Spinal cord (tissue), 10 donors: ENCODE data around the gene TKT. TPM values are rescaled to one million over a fixed set of nuclear protein-coding genes. Genes with fewer than 3 reads are reported as not detected.

Experiments
- DNase-seq, 6 donors: peaks; one replicate each; pipeline versions ENCODE4 v3.0.0 to v3.0.0-alpha.2; 2013 to 2015; ENCODE audit warnings: low spot score in 6 of 6, low read depth in 4 of 6
- H3K27ac ChIP-seq: one replicate; pipeline ENCODE4 v1.5.1; 2013; ENCODE audit warnings: low read depth, low read length, control low read depth
- H3K27me3 ChIP-seq: one replicate; pipeline ENCODE4 v1.6.1; 2013; ENCODE audit warnings: low read length; ENCODE audit not compliant: control insufficient read depth, insufficient read depth
- H3K36me3 ChIP-seq: one replicate; pipeline ENCODE4 v1.6.1; 2013; ENCODE audit warnings: low read length; ENCODE audit not compliant: control insufficient read depth, insufficient read depth
- H3K4me1 ChIP-seq: one replicate; pipeline ENCODE4 v1.6.1; 2013; ENCODE audit warnings: low read length; ENCODE audit not compliant: control insufficient read depth, insufficient read depth
- H3K4me3 ChIP-seq: one replicate; pipeline ENCODE4 v1.5.1; 2013; ENCODE audit warnings: low read depth, low read length, control low read depth
- H3K9me3 ChIP-seq: one replicate; pipeline ENCODE4 v1.6.1; 2013; ENCODE audit warnings: low read length; ENCODE audit not compliant: control insufficient read depth, insufficient read depth
- WGBS: methylation state at CpG from one replicate; pipeline ENCODE4 v1.1.5; 2013; ENCODE audit warnings: missing lambda C conversion rate; ENCODE audit not compliant: insufficient coverage; 5-methylcytosine and 5-hydroxymethylcytosine counted together
- polyA plus RNA-seq, 2 donors: library from polyadenylated mRNA; unstranded; fragments of 120-200 nt; gene quantifications; one replicate each; pipeline ENCODE4 v1.2.1, GENCODE V29; 2013; ENCODE audit not compliant: insufficient read length in 2 of 2
- total RNA-seq, 2 donors: library from RNA; depleted of rRNA in 1 of 2; stranded (reverse); fragments of 120-200 nt in 1 of 2; fragments of >200 nt in 1 of 2; gene quantifications; one replicate each; pipeline versions ENCODE4 v1.2.3 to v1.2.4, GENCODE V29; 2013 to 2014
- donor health status: healthy.

Gene TKT
- total and polyA plus RNA-seq, 4 donors, result 118 to 170 (median 148) TPM

DNA sequence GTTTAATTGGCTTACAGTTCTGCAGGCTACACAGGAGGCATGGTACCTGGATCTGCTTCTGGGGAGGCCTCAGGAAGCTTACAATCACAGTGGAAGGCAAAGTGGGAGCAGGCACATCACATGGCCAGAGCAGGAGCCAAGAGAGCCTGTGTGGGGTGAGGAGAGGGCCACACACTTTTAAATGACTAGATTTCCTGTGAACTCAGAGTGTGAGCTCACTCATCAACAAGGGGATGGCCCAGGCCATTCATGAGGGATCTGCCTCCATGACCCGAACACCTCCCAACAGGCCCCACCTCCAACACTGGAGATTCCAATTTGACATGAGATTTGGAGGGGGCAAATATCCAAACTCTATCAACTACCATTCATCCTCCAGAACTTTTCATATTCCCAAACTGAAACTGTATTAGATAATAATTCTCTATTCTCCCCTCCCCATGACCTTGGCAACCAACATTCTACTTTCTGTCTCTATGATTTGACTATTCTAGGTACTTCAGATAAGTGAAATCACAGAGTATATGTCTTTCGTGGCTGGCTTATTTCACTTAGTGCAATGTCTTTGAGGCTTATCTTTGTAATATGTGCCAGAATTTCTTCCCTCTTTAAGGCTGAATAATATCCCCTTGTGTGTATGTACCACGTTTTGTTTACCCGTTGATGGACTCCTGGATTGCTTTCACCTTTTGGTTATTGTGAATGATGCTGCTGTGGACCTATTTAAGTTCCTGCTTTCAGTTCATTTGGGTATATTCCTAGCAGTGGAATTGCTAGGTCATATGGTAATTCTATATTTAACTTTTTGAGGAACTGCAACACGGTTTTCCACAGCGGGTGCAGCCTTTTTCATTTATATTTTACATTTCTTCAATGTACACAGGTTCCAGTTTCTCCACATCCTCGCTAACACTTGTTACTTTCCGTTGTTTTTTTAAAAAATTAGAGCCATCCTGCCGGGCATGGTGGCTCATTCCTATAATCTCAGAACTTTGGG, 43.8 kb downstream of the TKT start:
- Histone ChIP-seq H3K27ac (no peak overlapping the region), H3K36me3 (no peaks in the 10 kb centered on the region), H3K9me3 (no peaks in the 10 kb centered on the region), H3K4me1 (no peaks in the 10 kb centered on the region), H3K4me3 (no peak overlapping the region), H3K27me3 (no peaks in the 10 kb centered on the region)
- no peak for DNase-seq
- WGBS, result 92% methylated on average over 2 of the region's 9 CpGs

GRCh38 chr3:53202331-53203015, 53.3 kb downstream of the TKT start:
- H3K36me3 ChIP-seq, result no peaks in the 10 kb centered on the region
- H3K4me3 ChIP-seq, result no peak overlapping the region
- H3K4me1 ChIP-seq, result no peaks in the 10 kb centered on the region
- no peak for DNase-seq
- no peak overlapping the region for H3K27ac ChIP-seq
- H3K9me3 ChIP-seq, result no peaks in the 10 kb centered on the region
- 84% methylated on average over 14 of the region's 14 CpGs for WGBS
- H3K27me3 ChIP-seq, result no peaks in the 10 kb centered on the region

DNA sequence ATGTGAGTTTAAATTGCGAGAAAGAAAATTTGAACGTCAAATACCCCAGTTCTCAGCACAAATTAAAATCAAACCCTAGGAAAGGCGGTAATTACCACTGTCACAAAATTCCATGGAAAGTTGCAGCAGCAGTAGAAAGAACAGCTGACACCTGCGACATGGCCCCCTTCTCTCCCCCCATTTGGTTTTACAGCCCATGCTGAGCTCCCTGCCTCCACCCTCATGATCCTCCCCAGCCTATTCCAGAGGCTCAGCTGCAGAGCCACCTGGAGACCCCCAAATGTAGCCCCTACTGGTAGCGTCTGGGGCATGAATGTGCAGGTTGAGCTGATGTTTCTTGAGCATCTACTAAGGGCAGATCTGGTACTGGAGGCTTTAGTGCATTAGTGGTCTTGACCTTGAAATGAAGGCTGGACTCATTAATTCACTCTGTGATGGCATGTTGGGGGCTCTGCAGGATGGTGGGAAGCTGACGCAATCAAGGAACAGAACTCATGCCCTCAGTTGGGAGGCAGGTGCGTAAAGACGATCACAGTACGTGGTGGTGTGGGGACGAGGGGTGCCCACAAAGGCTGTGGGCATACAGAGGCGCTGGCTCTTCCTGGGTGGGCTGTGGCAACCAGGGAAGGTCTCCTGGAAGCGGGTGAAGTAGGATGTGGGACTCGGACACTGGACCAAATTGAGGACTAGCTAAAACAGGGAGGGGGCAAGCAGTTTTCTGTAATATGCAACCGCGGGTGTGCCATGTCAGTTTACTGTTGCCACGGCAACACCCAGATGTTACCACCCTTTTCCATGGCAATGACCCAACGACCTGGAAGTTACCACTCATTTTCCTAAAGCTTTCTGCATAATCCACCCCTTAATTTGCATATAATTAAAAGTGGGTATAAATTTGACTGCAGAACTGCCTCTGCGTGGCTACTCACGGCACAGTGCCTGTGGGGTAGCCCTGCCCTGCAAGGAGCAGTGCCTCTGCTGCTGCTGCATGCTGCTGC, 55.0 kb downstream of the TKT start:
- 84% methylated on average over 13 of the region's 19 CpGs for WGBS
- Histone ChIP-seq H3K27ac (no peak overlapping the region), H3K4me1 (peaks cover 5% of the 10 kb centered on the region), H3K9me3 (no peaks in the 10 kb centered on the region), H3K27me3 (no peaks in the 10 kb centered on the region), H3K4me3 (no peak overlapping the region), H3K36me3 (no peaks in the 10 kb centered on the region)
- DNase-seq, result no peak

GRCh38 chr3:53199834-53200233, 56.0 kb downstream of the TKT start:
- WGBS, result no CpG with 5 or more reads among the region's 3 CpGs
- no peak overlapping the region for H3K4me3 ChIP-seq

DNA sequence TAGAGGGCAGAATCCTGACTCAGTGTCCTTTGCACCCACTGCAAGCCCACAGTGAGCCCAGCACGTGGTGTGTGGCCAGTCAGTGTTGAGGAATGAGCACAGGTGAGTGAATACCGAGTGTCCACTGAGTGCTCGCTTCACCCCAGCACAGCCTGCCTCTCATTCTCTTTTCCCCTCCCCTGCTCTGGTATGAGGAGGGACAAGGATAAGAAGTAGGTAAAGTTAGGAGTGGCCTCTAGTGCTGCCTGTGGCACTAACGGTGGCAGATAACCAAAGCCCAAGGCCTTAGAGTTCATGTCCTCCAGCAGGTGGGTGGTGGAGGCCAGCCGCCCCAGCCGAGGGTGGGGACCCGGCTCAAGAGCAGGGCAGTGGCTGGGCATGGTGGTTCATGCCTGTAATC, 56.8 kb downstream of the TKT start:
- Histone ChIP-seq H3K4me1 (peaks cover 9% of the 10 kb centered on the region), H3K36me3 (peaks cover 3% of the 10 kb centered on the region), H3K4me3 (no peak overlapping the region), H3K27me3 (no peaks in the 10 kb centered on the region), H3K9me3 (no peaks in the 10 kb centered on the region), H3K27ac (no peak overlapping the region)
- DNase-seq, result no peak
- WGBS, result 74% methylated on average over 3 of the region's 7 CpGs

More at GRCh38 chr3:53199834-53200233, 56.0 kb downstream of the TKT start:
- Histone ChIP-seq H3K4me1 (peaks cover 9% of the 10 kb centered on the region), H3K27me3 (no peaks in the 10 kb centered on the region), H3K9me3 (no peaks in the 10 kb centered on the region), H3K36me3 (no peaks in the 10 kb centered on the region), H3K27ac (no peak overlapping the region)
- no peak for DNase-seq

GRCh38 chr3:53198256-53198977, 57.4 kb downstream of the TKT start:
- Histone ChIP-seq H3K36me3 (peaks cover 3% of the 10 kb centered on the region), H3K4me1 (peaks cover 13% of the 10 kb centered on the region), H3K4me3 (no peak overlapping the region), H3K9me3 (no peaks in the 10 kb centered on the region), H3K27me3 (no peaks in the 10 kb centered on the region), H3K27ac (no peak overlapping the region)
- DNase-seq, result no peak
- 69% methylated on average over 7 of the region's 10 CpGs for WGBS

- Histone ChIP-seq H3K27ac (no peak overlapping the region), H3K27me3 (no peaks in the 10 kb centered on the region), H3K4me3 (no peak overlapping the region), H3K9me3 (no peaks in the 10 kb centered on the region), H3K36me3 (peaks cover 10% of the 10 kb centered on the region), H3K4me1 (peaks cover 14% of the 10 kb centered on the region)
- DNase-seq, result peak in 2 of 6 donors; percentile 21 to 25
- WGBS, result 71% methylated on average over 1 of the region's 17 CpGs
These were observed 59.0 kb downstream of the TKT start for GRCh38 chr3:53196575-53197407.
